Measurements from ENCODE around the gene RPE65.
A peak's percentile ranks its signal among the peaks of the same experiment; 100 is the strongest.

GRCh38 chr1:68442822-68443556 lies 6.8 kb downstream of the RPE65 start:
- TF ChIP-seq POLR2A (IDR thresholded peaks at IDR 0.05) (no peak), CTCF (IDR thresholded peaks at IDR 0.05) (peak in 4 of 6 experiments; percentile 27 to 50 (median 43))
